Left colon (tissue), 2 donors: ENCODE measurements around the gene CD69. TPM values are rescaled to one million over a fixed set of nuclear protein-coding genes. Genes with fewer than 3 reads are reported as not detected.

Source experiments
- ATAC-seq: fragments of 200-7000 bp; cut with Tn5 transposase; one replicate; pipeline ENCODE4 v1.9.1; 2020; ENCODE audit warnings: mild to moderate bottlenecking, moderate library complexity
- DNase-seq, 2 donors: peaks; one replicate each; pipeline ENCODE4 v3.0.0-alpha.2; 2020
- intact Hi-C, 2 donors: fragments of 100-400 bp; cut with DNase I in 1 of 2; cut with micrococcal nuclease in 1 of 2; formaldehyde crosslinking; loops; one replicate each; pipeline versions ENCODE4 v1.11.2 to v1.14.0; 2022; cut with DNase I, micrococcal nuclease
- long read RNA-seq: library from polyadenylated mRNA; unstranded; transcript quantifications from one replicate; pipeline ENCODE4 v2.0.0, GENCODE V29; 2021
- total RNA-seq, 2 donors: library from RNA; stranded (reverse); fragmentation: NEBNext Ultra II Directional; extraction: Animal tissue kit (Norgen Biotek cat#: 25700); gene quantifications; one replicate each; pipeline ENCODE4 v1.2.1, GENCODE V29; 2021
- donor health status: DM: no; HTN: no; CAD: no.
- donor health status: DM: yes; HTN: yes; CAD: no.

CD69 gene
- 1 to 10 TPM; 2.6 to 3.9 TPM for total RNA-seq
- long read RNA-seq = 0 reads

DNA sequence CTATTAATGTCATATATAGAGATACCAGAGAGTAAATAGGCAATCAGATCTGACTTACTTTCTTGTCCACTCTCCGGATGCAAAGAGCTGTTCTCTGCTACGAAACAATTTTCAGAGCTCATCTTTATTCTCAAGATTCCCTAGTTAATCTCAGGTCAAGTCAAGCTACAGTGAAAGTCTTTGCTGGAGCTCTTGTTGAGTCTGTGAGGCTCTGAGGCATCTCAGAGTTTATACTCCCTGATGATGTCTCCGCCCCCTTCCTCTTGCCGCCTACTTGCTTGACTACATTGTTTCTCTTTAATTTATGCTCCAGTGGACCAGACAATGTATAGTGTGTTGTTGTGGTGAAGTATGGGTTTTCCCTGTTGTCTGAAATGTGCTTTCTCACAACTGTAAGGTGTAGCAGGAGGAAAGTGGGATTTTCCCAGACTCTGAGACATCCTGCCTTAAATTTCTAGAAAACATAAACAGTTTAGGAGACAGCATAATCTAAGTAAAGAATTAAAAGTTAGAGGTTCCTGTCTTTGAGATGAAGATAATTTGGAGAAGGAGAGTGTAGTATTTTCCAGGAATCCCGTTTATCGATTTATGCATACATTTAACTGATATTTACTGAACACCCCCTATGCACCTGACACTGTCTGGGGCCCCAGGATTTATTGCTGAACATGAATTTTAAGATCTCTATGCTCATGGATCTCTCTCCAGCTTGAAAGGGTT lies at the start of gene CD69:
Gene CD69, minus strand, starts transcription at position 203 of the 720 bp plus-strand sequence. Its CDS starts 81 bp downstream, at position 122.
- peak; percentile 39 to 47 for DNase-seq
- ATAC-seq = peak; percentile 45
- intact Hi-C loops = no loop called here

DNA sequence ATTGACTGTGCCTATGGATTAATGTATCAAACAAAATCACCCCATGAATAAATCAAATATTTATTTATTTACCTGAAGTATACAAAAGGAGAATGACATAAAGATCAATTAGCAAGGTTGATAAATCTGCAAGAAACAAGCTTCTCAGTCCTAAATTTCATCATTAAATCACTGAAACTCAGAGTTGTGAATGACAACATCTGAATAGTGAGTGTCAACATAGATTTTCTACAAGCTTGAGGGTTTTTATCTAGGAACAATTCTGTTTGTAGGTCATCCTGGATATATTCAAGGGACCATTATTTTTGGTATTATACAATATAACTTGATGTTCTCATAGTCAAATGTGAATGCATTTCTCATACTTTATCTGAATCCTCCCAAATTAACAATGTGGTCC lies 49.2 kb upstream of the CD69 start:
- intact Hi-C loops = loop anchor here in 1 of 2 donors (10.0 kb wide), 1 partner anchor 115 kb away; no protein-coding TSS in a partner anchor
- ATAC-seq (no peak), DNase-seq (no peak)

DNA sequence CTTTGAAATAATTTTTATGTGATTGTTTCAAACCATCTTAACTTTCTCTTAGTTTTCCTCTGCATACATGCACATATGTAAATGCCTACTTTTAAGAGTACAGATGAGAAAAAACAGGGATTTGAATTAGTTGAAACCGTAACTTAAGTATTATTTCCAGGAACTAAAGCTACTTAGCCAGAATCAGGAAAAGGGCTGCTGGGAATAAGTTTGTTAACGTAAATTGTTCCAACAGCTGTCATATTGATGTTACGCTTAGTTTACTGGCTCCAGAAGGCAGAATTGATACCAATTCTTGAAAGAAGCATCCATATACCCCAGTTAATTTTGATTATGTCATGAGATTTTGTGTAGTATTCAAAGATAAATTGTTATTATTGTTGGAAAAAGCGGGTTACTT lies 48.6 kb upstream of the CD69 start:
- DNase-seq (no peak), ATAC-seq (no peak)
- intact Hi-C loops = no loop called here

DNA sequence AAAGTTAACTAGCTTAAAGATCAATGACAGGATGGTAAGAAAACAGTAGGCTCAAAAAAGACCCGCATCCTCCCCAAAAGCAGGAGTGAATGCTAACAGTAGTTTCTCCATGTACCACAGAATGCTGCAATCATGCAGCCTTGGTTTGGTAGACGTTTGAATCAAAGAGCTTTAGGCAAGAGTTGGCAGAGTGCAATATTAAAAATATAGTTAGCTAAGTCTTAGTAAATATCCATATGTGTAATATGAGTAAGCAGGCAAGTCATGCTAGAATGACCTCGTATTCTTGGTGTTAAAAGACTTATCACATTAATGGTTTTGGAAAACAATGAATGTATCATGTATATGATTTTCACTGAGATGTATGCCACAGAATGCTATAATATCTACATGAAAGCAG lies 47.8 kb upstream of the CD69 start:
- intact Hi-C loops = no loop called here
- ATAC-seq = no peak
- DNase-seq = no peak

DNA sequence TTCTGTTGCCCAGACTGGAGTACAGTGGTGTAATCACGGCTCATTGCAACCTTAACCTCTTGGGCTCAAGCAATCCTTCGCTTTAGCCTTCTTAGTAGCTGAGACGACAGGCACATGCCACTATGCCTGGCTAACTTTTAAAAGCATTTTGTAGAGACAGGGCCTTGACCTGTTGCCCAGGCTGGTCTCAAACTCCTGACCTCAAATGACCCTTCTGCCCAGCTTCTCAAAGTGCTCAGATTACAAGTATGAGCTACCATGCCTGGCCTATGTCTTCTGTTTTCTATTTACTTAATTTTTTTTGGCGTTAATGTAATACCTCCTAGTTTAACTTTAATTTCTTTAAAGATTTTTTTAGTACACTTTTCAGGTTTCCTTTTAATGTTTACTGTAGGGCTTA lies 46.0 kb upstream of the CD69 start:
- DNase-seq = no peak
- intact Hi-C loops = no loop called here
- no peak for ATAC-seq

DNA sequence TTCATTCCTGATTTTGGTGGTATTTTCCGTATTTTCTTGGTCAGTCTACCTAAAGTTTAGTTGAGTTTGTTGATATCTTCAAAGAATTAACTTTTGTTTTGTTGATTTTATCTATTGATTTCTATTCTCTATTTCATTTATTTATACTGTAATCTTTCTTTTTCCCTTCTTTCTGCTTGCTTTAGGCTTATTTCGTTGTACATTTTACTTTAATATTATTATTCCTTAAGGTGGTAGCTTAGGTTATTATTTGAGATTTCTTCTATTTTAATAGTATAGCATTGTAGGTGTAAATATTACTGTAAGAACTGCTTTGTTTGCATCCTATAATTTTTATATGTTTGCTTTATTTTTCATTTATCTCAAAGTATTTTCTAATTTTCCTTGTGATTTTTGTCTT lies 45.2 kb upstream of the CD69 start:
- ATAC-seq (no peak), DNase-seq (no peak)
- intact Hi-C loops = no loop called here

DNA sequence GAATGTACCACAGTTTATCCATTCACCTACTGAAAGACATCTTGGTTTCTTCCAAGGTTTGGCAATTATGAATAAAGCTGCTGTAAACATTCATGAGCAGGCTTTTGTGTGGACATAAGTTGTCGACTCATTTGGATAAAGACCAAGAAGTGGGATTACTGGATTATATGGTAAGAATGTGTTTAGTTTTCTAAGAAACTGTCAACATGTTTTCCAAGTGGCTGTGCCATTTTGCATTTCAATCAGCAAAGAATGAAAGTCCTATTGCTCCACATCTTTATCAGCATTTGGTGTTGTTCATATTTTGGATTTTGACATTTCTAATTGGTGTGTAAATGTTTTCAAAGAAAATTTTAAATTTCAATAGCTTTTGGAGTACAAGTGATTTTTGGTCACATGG lies 39.3 kb upstream of the CD69 start:
- ATAC-seq = no peak
- intact Hi-C loops = no loop called here

DNA sequence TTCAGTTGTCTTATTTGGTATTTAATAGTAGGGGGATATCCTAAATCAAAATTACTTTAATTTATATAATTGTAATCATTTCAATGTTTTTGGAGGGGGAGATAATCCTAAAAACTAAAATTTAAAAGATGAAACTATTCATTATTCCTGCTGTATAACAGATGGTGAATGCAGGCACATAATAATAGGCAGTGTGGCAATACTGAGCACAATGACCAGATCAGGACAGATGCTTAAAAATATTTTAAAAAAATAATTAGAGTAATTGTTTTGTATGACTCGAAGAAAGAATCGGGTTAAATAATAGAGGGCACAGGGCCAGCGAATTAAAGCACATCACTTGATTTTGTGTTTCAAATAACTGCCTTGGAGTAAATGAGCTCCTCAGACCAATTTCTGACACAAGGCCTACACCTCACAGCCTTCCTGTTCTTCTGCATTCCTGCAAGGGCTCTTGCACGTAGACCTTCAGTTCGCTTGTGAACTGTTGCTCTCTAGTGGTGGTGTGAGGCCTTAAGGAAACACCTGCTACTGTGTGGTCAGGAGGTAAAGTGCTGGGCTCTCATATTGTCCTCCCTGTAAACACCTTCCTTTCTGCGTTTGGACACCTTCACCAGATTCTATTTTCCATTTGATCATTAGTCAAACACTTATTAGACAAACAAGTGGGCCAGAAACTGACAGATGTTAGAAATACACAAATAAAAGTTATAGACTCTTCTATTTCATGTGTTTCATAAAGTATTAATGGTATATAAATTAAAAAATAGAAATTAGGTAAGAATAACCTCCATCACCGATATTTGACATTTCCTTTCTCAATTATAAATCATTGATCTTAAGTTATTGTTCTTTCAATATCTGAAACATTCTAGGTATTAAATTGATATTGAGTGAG lies 37.3 kb upstream of the CD69 start:
- ATAC-seq (peak; percentile 89), DNase-seq (peak in 1 of 2 donors; percentile 26)
- intact Hi-C loops = no loop called here

More for the DNA sequence above, 39.3 kb upstream of the CD69 start:
- DNase-seq = no peak

DNA sequence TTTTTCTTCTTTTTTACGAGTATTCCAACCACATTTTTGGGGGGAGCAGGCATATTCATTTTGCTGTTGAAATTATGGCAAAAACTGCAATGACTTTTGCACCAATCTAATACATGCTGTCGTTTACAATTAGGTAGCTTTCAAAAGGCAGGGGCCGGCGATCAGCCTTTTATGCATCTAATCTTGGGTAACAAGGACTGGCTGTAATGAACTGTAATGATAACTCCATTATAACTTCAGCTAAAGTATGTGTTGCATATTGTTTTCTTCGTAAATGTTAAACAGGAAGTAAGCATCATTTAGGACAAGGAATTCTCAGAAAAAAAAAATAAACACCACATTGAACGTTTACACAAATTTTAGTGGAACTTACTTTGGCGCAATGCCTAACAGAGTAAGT lies 36.3 kb upstream of the CD69 start:
- intact Hi-C loops = no loop called here
- no peak for ATAC-seq
- DNase-seq = no peak

DNA sequence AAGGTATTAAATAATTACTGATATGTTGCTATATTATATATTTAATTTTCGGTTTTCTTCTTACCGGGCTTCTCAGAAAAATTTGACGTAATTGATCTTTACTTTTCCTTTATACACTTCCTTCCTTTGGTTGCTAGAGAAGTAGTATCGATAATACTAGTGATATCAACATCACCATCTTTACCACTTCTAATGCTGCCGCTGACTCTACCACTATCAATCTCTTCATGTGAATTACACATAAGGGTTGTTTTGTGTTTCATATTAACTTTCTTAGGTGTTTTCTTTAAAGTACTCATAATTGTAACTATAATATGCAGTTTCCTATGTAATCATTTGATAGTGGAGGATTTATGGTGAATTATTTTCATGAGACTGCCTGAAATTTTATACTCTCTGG lies 35.6 kb upstream of the CD69 start:
- ATAC-seq = no peak
- no peak for DNase-seq
- intact Hi-C loops = no loop called here

DNA sequence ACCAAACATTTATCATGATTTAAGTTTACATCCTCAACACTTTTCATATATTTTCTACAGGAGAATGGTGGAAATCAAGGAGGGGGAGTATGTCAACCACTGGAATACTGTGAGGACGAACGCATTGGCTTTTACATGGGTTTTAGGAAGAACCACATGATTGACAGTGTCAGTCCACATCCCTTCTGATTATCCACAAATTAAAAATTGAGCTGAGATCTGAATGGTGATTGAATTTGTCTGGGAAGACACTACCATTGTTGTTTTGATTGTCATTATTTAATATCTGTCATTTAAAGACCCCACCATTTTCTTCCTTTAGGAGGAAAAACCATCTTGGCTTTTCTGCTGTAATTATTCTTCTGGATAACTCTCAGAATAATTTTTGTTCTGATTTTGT lies 35.2 kb upstream of the CD69 start:
- ATAC-seq (no peak), DNase-seq (no peak)
- intact Hi-C loops = no loop called here

DNA sequence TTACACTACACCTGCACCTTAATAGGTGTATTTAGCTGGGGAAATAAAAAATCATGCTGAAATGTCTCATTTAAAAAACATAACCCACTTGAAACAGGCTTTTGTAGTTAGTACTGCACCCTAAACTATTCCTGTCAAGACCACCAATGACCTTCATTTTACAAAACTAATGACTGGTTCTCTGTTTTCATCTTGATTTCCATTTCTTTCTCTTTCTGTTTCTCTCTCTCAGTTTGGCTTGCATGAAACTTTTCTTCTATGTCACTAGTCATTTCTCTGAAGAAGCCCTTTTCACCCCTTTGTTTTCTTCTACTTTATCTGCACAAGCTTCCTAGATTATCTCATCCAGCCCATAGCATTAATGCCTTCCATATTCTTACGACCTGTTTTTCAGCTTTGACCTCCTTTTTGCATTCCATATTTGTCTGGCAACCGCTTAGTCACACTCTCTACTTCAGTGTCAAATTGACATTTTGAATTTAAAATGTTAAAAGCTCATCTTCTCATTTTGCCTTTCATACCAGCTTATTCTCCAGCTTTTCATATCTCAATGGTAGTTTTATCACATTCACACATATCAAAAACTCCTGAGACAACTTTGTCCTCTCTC lies 33.9 kb upstream of the CD69 start:
- no peak for DNase-seq
- ATAC-seq = no peak
- intact Hi-C loops = no loop called here

DNA sequence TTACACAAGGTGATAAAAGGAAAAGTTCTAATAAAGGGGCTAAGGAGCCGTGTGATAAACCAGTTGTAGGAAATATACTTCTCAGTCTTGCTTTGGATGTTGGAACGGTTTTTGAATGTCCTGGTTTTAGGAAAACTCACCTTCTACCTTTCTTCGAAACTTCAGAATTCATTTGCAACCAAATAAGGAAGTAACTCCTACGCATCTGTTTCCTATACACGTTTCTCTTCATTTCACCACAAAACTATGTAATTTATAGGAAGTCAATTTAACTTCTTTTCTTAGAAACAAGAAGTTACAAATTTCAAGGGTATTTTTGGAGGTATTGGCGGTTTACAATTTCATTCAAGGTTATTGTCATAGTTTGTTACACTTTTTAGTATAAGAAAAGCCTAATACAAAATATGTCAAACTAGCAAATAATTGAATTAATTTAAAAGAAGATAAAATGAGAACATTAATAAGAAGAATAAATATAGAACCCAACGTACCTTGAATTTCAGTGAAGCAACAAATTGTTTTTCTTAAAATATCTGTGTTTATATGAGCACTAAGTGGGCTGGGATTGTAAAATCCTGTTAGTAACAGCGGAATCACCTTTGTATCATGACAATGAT lies 33.2 kb upstream of the CD69 start:
- no peak for ATAC-seq
- intact Hi-C loops = no loop called here
- DNase-seq = no peak

DNA sequence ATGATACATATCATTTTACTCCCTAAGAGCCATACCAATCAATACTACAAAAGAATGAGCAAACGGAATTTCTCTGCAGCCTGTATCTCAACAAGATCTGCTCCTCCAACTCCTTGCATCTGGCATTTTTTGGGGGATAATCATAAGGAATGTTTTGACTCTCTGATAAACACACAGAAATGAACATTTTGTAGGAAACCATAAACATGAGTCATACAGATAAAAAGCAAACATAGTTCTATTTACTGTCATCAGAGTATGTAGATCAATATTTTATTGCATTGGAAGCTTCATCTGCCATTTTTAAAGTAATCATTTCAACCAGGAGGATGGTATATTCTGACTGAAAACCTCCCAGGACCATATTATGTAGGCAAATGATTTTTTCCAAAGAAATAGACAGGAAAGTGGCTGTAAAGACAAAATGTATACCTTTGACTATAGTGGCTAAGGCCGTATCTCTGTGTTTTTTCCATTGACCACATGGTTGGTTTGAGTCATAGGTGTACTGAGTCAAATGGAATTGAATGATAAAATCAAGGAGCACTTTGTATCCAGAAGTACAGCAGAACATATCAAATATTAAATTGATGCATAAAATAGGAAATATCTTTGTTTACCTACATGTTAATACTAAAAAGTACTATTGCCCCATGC lies 32.4 kb upstream of the CD69 start:
- DNase-seq (no peak), ATAC-seq (no peak)
- intact Hi-C loops = no loop called here

DNA sequence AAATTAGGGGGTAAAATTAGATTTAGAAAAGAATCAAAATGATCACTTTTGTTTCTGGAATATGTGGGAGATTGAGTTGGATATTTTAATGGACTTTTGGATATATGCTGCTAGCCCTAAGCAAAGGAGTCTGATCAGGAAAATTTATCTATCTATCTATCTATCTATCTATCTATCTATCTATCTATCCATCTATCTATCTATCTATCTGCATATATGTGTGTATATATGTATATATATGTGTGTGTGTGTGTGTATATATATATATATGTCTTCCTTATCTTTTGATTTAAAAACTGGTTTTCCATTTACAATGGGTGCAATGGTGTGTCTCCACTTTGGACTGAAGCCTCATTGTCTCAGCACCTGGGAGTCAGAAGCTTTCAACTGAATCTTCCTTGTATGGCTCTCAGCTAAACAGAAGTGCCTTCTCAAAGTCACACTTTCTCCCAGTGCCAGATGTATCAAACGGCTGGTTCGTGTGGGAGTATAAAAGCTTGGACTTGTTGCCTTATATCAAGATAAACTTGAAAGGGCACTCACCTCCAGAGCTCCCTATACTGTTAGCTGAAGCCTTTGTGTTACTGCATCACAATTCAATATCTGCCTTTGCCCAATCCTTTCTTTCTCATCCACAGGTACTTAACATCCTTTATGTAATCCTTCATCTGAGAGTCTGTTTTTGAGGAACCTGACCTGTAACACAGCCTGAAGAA lies 31.6 kb upstream of the CD69 start:
- no peak for DNase-seq
- no peak for ATAC-seq
- intact Hi-C loops = no loop called here

DNA sequence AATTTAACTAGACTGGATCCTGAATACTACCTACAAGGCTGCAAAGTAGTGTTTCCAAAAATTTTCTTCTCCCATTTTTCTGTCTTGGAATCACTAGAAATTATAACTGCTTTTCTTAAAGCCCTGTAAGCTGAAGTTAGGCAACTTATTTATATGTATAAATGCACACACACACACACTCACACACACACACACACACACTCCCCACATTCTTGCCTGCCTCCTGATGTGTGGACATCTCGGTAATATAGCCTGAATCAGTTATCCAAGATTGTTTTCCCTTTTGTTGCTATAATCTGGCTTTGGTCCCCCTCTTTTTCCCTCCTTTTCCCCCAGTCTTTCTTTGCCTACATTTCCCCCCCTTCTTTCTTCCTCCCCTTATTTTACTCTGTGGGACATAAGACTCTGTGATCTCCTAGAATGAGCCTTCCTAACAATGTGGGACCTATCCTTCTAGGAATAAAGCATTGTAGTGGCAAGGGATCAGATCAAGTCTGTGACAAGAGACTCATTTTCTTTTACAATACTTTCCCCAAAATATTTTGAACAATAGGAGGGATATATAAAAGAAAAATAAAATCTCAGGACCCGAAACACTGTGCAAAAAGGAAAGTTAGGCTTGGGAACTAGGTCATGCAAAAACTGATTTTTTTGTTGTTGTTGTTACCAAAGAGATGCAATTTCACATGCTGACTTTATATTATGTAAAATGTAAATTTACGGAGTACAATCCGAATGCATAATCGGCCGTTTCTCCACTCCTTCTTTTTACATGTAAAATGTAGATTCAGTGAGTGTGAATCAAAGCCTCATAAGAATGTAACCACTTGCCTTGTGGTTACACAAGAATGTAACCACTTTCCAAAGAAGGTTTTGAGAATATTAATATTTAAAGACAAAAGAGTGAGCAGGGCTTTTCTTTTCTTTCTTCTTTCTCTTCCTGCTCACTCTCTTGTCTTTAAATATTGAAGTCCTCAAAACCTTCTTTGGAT lies 26.3 kb upstream of the CD69 start:
- DNase-seq = no peak
- intact Hi-C loops = no loop called here
- ATAC-seq = no peak

DNA sequence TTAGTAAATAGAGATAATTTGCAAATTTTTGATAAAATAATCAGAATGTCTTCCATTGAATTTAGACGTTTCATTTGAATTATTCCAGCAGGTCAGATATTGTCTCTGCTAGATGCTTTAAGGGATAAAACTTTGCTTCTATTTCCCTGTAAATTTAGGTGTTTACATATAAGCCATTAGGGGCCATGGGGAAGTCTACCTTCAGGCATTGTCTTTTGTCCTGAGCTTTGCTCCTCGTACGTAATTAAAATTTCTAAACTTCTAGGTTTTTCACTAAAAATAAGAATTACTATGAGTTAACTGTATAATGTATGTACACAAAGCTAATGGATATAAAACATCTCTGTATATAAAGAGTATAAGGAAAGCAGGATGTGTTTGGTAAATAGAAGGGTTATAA lies 24.1 kb upstream of the CD69 start:
- intact Hi-C loops = no loop called here
- ATAC-seq (no peak), DNase-seq (no peak)
